Stomach smooth muscle (tissue), 2 donors: ENCODE data around the gene NMNAT3.
"Not testable (repeated sequence)": the region's sequence is repeated elsewhere in the genome, so short reads cannot be mapped to it uniquely, and the experiment has no call there.

ENCODE experiments used
- H3K27ac ChIP-seq: one replicate; pipeline ENCODE4 v1.7.0; 2013; ENCODE audit warnings: mild to moderate bottlenecking, low read length, inconsistent platforms
- H3K27me3 ChIP-seq, 2 donors: one replicate each; pipeline ENCODE4 v1.7.0; 2013; ENCODE audit warnings: low read length in 2 of 2; ENCODE audit not compliant: insufficient read depth in 2 of 2, control insufficient read depth in 1 of 2
- H3K36me3 ChIP-seq, 2 donors: one replicate each; pipeline ENCODE4 v1.7.0; 2013; ENCODE audit warnings: low read length in 2 of 2; ENCODE audit not compliant: control insufficient read depth in 2 of 2, insufficient read depth in 2 of 2
- H3K4me1 ChIP-seq: one replicate; pipeline ENCODE4 v1.7.0; 2013; ENCODE audit warnings: low read length; ENCODE audit not compliant: control insufficient read depth, insufficient read depth
- H3K4me3 ChIP-seq, 2 donors: one replicate each; pipeline ENCODE4 v1.7.0; 2013; ENCODE audit warnings: low read length in 2 of 2
- H3K9ac ChIP-seq, 2 donors: one replicate each; pipeline ENCODE4 v1.7.0; 2013; ENCODE audit warnings: low read length in 2 of 2, mild to moderate bottlenecking in 1 of 2
- H3K9me3 ChIP-seq, 2 donors: one replicate each; pipeline ENCODE4 v1.7.0; 2013; ENCODE audit warnings: low read length in 2 of 2; ENCODE audit not compliant: control insufficient read depth in 2 of 2
- donor health status: healthy.
- donor health status: Pancreatic carcinoma.

Gene NMNAT3

DNA sequence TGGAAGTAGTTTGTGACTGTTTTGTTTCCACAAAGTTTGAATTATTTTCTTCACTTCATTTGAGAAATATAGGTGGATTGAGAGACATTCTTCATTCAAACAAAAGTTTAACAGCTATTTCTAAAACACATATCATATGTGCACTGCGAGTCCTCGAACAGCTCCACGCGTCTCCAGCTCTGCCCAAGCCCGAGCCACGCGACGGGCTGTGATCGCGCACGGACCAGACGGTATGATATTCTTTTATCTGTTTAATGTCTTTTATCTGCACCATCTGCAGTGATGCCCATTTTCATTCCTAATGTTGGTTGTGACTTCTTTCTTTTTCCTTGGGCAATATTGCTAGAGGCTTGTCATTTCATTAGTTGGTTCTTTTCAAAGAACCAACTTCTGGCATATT, 94.1 kb downstream of the NMNAT3 start:
- not testable (repeated sequence) for H3K27ac ChIP-seq, H3K36me3 ChIP-seq, H3K27me3 ChIP-seq, H3K9me3 ChIP-seq, H3K9ac ChIP-seq, H3K4me3 ChIP-seq, H3K4me1 ChIP-seq

DNA sequence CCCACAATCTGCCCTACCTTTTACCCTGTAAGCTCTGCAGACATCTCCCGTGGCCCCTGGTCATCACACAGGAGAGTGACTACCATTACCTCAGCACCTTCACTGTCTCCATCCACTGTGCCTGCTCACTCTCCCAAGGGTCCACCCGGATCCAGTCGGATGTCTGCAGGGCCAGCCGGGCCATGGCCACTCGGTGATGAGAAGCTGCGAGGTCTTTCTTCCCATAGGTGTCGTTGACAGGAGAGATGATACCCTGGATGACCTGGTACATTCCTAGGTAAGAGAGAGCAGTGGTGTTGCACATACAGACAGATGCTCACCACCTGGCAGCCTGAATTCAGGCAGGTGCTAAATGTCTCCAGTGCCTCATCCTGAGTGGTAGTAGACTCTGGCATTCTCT, 99.0 kb downstream of the NMNAT3 start:
- H3K9ac ChIP-seq = no peak overlapping the region
- no peaks in the 10 kb centered on the region for H3K27me3 ChIP-seq
- H3K27ac ChIP-seq = no peak overlapping the region
- peaks cover 5% of the 10 kb centered on the region for H3K4me1 ChIP-seq
- peaks cover 4 to 12% of the 10 kb centered on the region in 2 donors for H3K36me3 ChIP-seq
- H3K9me3 ChIP-seq = no peaks in the 10 kb centered on the region
- H3K4me3 ChIP-seq = no peak overlapping the region

DNA sequence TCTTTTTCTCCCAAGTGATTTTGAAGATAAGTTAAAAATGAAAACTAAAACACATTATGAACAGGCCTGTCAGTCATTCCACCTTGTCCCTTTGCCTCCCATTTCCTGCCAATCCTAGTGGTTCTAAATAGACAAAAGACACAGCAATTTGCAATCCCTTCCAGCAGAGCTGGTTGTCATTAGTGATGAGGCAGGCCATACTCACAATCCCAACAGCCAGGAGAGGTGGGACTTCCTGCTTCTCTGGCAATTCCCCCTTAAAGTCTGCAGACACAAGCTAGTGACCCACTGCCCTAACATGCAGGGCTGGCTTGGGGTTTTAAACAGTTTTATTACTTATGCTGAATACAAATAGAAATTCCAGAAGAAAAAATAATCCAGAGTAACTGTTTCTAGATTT, 99.9 kb downstream of the NMNAT3 start:
- no peaks in the 10 kb centered on the region for H3K27me3 ChIP-seq
- peaks cover 4 to 12% of the 10 kb centered on the region in 2 donors for H3K36me3 ChIP-seq
- H3K4me3 ChIP-seq = no peak overlapping the region
- H3K27ac ChIP-seq = no peak overlapping the region
- no peaks in the 10 kb centered on the region for H3K9me3 ChIP-seq
- H3K4me1 ChIP-seq = peaks cover 5% of the 10 kb centered on the region
- no peak overlapping the region for H3K9ac ChIP-seq

DNA sequence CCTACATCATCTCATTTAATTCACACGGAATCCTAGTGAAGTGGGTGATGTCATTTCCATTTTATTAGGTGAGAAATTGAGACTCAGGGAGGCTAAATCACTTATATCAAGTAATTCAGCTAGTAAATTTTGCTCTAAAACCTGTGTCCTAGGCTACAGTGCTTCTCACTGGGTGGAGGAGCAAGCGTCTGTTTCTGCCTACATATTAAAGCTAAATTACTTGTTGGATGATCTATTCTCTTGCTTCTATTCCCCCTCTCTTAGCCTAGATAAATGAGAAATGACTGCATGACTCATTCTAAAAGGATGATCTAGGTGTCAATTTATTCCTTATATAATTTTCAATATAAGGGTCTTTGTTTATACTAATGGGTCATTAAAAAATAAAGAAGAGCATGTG, 100.4 kb downstream of the NMNAT3 start:
- H3K9ac ChIP-seq = no peak overlapping the region
- no peaks in the 10 kb centered on the region for H3K9me3 ChIP-seq
- H3K4me1 ChIP-seq = peaks cover 5% of the 10 kb centered on the region
- H3K27ac ChIP-seq = no peak overlapping the region
- no peaks in the 10 kb centered on the region for H3K27me3 ChIP-seq
- no peak overlapping the region for H3K4me3 ChIP-seq
- peaks cover 4 to 12% of the 10 kb centered on the region in 2 donors for H3K36me3 ChIP-seq

DNA sequence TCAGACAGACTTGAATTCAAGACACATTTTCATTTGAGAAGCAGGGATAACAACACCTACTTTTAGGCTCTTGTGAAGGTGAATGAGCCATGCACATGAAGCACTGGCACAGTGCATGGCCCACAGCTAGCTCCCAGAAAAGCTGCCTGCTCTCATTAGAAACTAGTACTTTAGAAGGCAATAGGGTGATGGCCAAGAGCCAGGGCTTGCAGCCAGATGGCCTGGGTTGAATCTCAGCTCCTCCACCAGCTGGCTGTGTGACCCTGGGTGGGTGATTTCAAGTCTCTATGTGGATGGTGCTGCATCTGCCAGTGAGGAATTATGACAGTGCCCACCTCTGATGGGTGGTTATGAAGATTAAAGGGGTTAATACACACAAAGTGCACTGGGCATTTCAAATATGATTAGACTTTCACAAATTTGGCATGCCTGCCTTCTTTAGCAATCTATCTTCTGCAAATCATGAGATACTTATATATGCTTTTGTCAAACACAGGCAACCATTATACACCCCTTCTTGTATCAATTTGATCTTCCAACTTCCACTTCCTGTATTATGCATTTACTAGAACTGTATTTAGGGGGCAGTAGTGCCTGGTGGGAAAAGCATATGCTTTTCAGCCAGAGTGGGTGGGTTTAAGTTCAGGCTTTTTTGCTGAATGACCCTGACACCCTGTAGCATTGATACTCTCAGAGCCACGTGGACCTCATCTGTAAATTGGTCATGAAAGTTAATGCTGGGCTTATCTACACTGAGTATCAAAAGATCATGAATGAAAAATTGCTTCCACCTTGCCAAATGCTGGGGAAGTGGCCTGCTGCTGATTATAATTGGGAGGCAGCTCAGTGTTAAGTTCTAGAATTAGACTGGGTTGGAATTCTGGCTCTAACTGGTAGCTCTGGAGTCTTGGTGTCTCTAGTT, 103.5 kb downstream of the NMNAT3 start:
- H3K4me1 ChIP-seq = peaks cover 5% of the 10 kb centered on the region
- H3K4me3 ChIP-seq = no peak overlapping the region
- H3K27me3 ChIP-seq = no peaks in the 10 kb centered on the region
- H3K36me3 ChIP-seq = peaks cover 9 to 12% of the 10 kb centered on the region in 2 donors
- no peak overlapping the region for H3K9ac ChIP-seq
- no peaks in the 10 kb centered on the region for H3K9me3 ChIP-seq
- H3K27ac ChIP-seq = no peak overlapping the region

DNA sequence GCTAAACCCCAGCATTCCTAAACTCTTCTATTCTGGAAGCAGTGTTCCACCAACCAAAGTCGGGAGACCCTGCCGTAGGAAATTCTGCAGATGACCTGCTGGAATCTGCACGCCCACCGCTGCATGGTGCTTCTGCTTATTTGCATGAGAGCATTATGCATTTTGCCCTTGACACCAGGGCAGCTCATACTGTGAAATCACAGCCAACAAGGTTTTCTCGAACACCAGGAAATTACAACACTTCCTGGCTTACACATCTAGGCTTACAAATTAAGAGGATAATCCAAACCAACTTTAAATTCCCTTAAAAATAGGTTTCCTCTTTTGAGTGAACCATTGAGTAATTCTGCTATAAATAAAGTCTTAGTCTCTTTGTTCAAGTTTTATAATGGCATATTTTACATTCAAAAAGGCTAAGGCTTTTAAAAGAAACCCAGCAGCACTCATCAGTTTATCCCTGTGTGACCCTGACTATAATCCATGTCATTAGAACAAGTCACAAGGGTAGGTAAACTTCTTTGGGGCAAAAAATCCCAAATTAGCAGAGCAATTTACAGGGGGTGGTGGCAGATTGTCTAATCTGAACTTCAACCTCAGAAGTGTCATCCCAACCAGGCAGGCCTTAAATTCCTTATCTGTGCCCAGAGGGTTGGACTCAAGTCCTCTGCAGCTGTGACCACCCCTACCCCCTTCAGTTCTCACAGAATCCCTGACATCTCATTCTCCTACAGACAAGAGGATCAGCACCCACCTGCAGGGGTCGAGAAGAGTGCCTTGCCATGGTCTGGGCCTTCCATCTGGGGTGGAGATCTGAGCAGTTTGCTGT, 104.7 kb downstream of the NMNAT3 start:
- H3K27me3 ChIP-seq = no peaks in the 10 kb centered on the region
- no peak overlapping the region for H3K9ac ChIP-seq
- no peak overlapping the region for H3K27ac ChIP-seq
- H3K9me3 ChIP-seq = no peaks in the 10 kb centered on the region
- peaks cover 5 to 9% of the 10 kb centered on the region in 2 donors for H3K36me3 ChIP-seq
- H3K4me3 ChIP-seq = no peak overlapping the region
- peaks cover 5% of the 10 kb centered on the region for H3K4me1 ChIP-seq

DNA sequence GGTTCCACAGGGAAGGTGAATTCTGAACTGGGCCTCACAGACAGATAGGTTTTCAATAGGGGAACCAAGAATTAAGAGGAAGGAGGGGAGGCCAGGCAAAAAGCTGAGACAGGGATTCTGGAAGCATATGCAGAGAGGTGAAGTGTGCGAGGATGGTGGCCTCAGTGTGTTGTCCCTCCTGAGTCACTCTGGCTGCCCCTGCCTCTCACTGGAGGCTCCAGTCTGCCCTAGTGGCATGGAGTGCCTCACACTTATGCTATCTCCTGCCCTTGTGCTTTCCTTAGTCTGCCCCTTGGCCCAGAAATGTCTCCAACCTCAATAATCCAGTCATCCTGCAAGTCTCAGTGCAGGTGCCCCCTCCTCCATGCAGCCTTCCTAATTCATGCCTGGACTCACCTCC, 106.1 kb downstream of the NMNAT3 start:
- no peaks in the 10 kb centered on the region for H3K27me3 ChIP-seq
- H3K9ac ChIP-seq = no peak overlapping the region

DNA sequence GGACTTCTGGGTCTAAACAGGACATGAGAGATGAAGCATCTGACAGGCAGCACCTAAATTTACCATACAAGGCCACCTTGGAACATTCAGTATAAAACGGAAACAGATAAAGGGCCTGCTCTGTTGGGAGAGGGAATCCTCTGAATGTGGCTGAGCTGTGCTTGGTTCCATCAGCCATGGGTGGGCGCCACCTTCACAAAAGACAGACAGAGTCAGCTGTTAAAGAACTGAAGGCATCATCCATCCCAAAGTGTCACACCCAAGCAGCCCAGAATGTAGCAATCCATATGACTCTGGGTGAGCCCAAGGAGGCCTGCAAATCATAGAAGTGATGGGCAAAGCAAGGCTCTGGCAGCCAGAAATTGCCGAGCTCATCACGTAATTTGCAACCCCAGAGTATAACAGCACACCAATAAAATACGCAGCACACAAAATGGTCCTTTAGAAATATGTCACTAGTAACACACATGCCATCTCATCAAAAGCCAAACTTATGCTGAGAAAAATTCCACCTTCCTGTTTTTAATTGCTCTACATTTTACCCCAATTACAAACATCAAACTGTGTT, 113.4 kb downstream of the NMNAT3 start:
- Histone ChIP-seq H3K9ac (no peak overlapping the region), H3K4me1 (no peaks in the 10 kb centered on the region), H3K9me3 (no peaks in the 10 kb centered on the region), H3K36me3 (peaks cover 0 to 5% of the 10 kb centered on the region in 2 donors), H3K4me3 (no peak overlapping the region), H3K27me3 (no peaks in the 10 kb centered on the region), H3K27ac (no peak overlapping the region)

More for the DNA sequence above, 106.1 kb downstream of the NMNAT3 start:
- H3K4me3 ChIP-seq = no peak overlapping the region
- peaks cover 5 to 9% of the 10 kb centered on the region in 2 donors for H3K36me3 ChIP-seq
- no peak overlapping the region for H3K27ac ChIP-seq
- peaks cover 5% of the 10 kb centered on the region for H3K4me1 ChIP-seq
- no peaks in the 10 kb centered on the region for H3K9me3 ChIP-seq

DNA sequence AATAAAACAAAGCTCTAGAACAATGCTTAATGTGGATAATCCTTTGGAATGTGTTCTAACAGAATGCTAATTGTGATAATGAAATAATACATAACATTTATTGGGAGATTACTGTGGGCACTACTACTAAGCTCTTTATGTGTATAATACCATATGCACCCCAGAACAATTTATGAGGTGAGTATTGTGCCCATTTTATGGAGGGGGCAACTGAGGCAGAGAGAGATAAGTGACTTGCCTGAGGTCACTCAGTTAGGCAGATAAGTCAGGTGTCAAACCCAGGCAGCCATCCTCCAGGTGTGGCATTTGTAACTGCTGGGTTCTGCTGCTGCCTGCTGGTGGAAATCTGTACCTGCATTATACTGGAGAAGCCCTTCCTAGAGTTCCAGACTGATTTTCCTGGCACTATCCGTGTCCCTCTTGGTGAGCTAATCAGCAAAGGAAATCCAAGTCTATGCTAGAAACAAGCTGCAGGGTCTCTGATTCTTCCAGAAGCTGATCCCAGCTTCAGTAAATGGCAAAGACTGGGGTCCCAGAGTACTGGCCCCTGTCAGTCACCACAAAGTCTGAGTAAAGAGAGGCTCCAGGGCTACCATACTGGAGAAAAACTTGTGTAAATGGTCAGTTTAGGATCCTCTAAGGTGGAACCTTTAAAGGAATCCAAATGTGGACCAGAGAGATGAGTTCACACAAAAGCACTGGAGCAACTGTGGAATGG, 115.7 kb downstream of the NMNAT3 start:
- no peaks in the 10 kb centered on the region for H3K4me1 ChIP-seq
- H3K27me3 ChIP-seq = no peaks in the 10 kb centered on the region
- no peak overlapping the region for H3K27ac ChIP-seq
- H3K4me3 ChIP-seq = no peak overlapping the region
- peaks cover 0 to 5% of the 10 kb centered on the region in 2 donors for H3K36me3 ChIP-seq
- H3K9me3 ChIP-seq = no peaks in the 10 kb centered on the region
- no peak overlapping the region for H3K9ac ChIP-seq

DNA sequence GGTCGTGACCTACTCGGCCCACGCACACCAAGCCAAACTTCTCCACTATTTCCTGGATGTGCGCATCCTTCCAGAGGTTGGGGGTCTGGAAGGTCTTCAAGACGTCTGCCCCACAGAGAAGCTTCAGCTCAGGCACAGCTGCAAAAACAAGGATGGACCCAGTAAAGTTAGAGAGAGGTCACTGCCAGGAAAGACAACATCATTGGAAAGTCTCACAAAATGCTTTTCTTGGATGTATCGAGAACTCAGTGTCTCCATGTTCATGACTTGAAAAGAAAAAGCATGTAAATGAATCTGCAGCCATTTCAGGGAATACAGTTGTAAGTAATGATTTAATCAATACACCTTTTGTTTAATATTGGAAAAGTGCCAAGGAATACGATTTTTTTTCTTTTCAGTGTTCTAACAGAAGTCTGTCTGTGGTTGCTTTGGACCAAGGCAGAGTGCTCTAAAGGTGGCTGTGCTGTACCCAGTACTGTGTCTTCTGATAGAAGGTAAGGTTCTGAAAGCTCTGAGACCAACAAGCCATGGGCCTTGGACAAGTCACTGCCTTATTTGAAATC, 116.4 kb downstream of the NMNAT3 start:
- Histone ChIP-seq H3K9ac (no peak overlapping the region), H3K9me3 (no peaks in the 10 kb centered on the region)

More for the DNA sequence above, 116.4 kb downstream of the NMNAT3 start:
- Histone ChIP-seq H3K27ac (no peak overlapping the region), H3K4me3 (no peak overlapping the region), H3K4me1 (no peaks in the 10 kb centered on the region), H3K36me3 (peaks cover 0 to 5% of the 10 kb centered on the region in 2 donors), H3K27me3 (no peaks in the 10 kb centered on the region)
